Activated naive CD4-positive, alpha-beta T cell treated with anti-CD3 and anti-CD28 coated beads, Interleukin-2, amount 50 U/mL, for 72 hours (primary cell): ENCODE results near the gene UCHL5. TPM values are rescaled to one million over a fixed set of nuclear protein-coding genes. Genes with fewer than 3 reads are reported as not detected.

Experiments
- ATAC-seq, 2 donors: fragments of 150-1000 bp; cut with Tn5 transposase; 2 replicates each; pipeline ENCODE4 v1.10.0; 2021; ENCODE audit warnings: mild to moderate bottlenecking in 2 of 2, moderate library complexity in 2 of 2
- DNase-seq, 2 donors: peaks; one replicate each; pipeline ENCODE4 v3.0.0; 2021 to 2022; ENCODE audit warnings: low spot score in 2 of 2
- H3K27ac Mint-ChIP-seq, 2 donors: one replicate each; pipeline ENCODE4 v1.8.0; 2022; ENCODE audit warnings: mild to moderate bottlenecking in 2 of 2, mixed read lengths in 2 of 2
- H3K36me3 Mint-ChIP-seq, 2 donors: one replicate each; pipeline ENCODE4 v1.8.0; 2022; ENCODE audit warnings: mixed read lengths in 2 of 2
- H3K9me3 Mint-ChIP-seq, 2 donors: one replicate each; pipeline ENCODE4 v1.8.0; 2022; ENCODE audit warnings: mixed read lengths in 2 of 2
- total RNA-seq, 2 donors: library from RNA; stranded (reverse); gene quantifications; one replicate each; pipeline ENCODE4 v1.2.3, GENCODE V29; 2022

The UCHL5 gene
- total RNA-seq, 2 donors from 2014 or later, result 41.6 to 71.9 TPM

DNA sequence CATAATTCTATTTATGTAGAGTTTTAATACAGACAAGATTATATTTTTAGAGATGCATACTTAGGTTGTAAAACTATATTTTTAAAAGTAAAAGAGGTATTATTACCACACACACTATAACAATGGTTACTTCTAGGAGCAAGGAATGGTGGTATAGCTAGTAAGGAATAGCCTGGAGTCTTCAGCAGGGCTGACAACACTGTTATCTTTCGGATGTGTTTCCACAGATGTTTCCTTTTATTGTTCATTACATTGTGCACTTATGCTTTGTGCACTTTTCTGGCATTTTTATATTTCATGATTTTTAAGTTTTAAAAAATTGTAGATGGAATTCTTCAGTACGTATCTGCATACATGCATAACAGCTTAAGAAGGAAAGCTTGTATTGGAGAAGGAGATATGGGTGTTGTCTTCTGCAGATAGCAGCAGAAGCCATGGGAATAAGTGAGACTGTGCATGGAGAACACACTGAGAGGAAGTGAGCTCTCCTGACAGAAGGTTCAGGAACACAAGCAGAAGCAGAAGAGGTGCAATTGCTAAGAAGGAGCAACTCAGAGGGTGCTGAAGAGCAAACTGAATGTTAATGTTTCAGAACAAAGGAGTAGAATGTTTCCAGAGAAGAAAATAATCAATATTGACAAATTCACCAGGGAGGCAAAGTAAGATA, 91.8 kb downstream of the UCHL5 start:
- Mint-ChIP-seq H3K9me3 (no peaks in the 10 kb centered on the region), H3K27ac (no peak overlapping the region), H3K36me3 (no peaks in the 10 kb centered on the region)
- DNase-seq (no peak), ATAC-seq (no peak)

DNA sequence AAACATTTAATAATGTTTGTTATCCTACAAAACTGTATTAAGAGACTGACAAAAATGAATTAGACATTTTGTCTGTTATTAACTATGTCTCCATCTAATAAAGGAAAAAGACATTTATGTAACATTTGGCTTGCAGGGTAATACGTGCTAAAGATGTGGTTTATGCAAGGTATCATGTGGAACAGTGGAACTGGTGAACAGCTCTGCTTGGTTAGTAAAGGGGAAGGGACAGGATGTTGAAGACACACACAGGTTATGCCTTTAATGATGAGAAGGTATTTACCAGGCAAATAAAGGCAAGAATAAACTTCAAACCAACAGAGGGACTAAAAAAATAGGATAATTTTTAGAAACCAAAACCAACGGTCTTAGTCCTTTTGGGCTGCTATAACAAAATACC, 93.1 kb downstream of the UCHL5 start:
- H3K27ac Mint-ChIP-seq, result no peak overlapping the region
- DNase-seq (no peak), ATAC-seq (no peak)
- no peaks in the 10 kb centered on the region for H3K36me3 Mint-ChIP-seq
- no peaks in the 10 kb centered on the region for H3K9me3 Mint-ChIP-seq

DNA sequence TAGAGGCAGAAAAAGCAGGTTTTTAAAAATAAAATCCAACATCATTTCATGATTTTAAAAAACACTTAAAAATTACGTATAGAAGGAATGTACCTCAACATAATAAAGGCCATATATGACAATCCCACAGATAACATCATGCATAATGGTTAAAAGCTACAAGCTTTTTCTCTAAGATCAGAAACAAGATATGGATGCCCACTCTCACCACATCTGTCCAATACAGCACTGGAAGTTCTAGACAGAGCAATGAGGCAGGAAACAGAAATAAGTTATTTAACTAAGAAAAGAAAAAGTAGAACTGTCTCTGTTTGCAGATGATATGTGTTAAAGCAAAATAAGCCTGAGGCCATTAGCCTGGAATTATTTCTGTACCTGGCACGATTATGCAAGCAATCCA, 96.3 kb downstream of the UCHL5 start:
- no peaks in the 10 kb centered on the region for H3K9me3 Mint-ChIP-seq
- H3K36me3 Mint-ChIP-seq, result no peaks in the 10 kb centered on the region
- no peak for ATAC-seq
- no peak for DNase-seq
- H3K27ac Mint-ChIP-seq, result no peak overlapping the region

Other genes starting within 250 kb of the UCHL5 start
- 10 to 100 TPM; 48.2 to 68.9 TPM for gene RO60, start 252 bp upstream of the UCHL5 start, total RNA-seq
- 10 to 100 TPM; 18.6 to 32.2 TPM for gene GLRX2, start 46.1 kb upstream of the UCHL5 start, total RNA-seq
- 10 to 100 TPM; 36.0 to 56.4 TPM for gene CDC73, start 62.7 kb upstream of the UCHL5 start, total RNA-seq
- not detected for gene B3GALT2, start 127.3 kb upstream of the UCHL5 start, total RNA-seq